Endothelial cell of umbilical vein (primary cell): ENCODE data around the gene C22orf42. TPM values are rescaled to one million over a fixed set of nuclear protein-coding genes. Genes with fewer than 3 reads are reported as not detected.

Experiments used
- BruUV-seq: library from RNA; stranded (reverse); fragments of 400-500 nt; replicated peaks from 2 replicates; lab custom pipeline; 2021; lab: Mats Ljungman, UMichigan
- CTCF ChIA-PET: fragments of 300-600, 350-600 bp; sonication (Branson Sonifier 250); formaldehyde crosslinking; loops from one replicate; lab custom pipeline; 2021; ENCODE audit warnings: antibody characterized with exemption, inconsistent platforms; lab: Charles Lee
- POLR2A ChIA-PET: fragments of 300-600, 350-600 bp; sonication (Branson Sonifier 250); formaldehyde crosslinking; loops from one replicate; lab custom pipeline; 2021; ENCODE audit warnings: antibody characterized with exemption, inconsistent platforms; lab: Charles Lee
- DNase-seq: peaks from one replicate; pipeline ENCODE4 v3.0.0-alpha.2; 2011; ENCODE audit warnings: low read depth, low spot score
- FAIRE-seq: peaks from 2 replicates; lab custom pipeline; 2011; peaks lifted over from hg19 to GRCh38; lab: Jason Lieb, UNC
- H2AFZ ChIP-seq: 2 replicates; pipeline ENCODE4 v1.6.0; 2012; ENCODE audit warnings: low read depth, low read length, control low read depth, inconsistent platforms
- H3K27ac ChIP-seq: 2 replicates; pipeline ENCODE4 v1.5.1; 2011; ENCODE audit warnings: low read depth, mild to moderate bottlenecking, control low read depth, low read length, moderate library complexity; ENCODE audit not compliant: insufficient read depth
- H3K27me3 ChIP-seq, 2 experiments: 2 replicates each; pipeline versions ENCODE4 v1.6.0 to v1.6.1; 2011; ENCODE audit warnings: low read length in 2 of 2, mixed read lengths in 1 of 2; ENCODE audit not compliant: control insufficient read depth in 2 of 2, insufficient read depth in 2 of 2
- H3K36me3 ChIP-seq, 2 experiments: 2 replicates in 1 of 2; 3 replicates in 1 of 2; pipeline ENCODE4 v1.5.1; 2011; ENCODE audit warnings: low read length in 2 of 2, mild to moderate bottlenecking in 1 of 2, moderate library complexity in 1 of 2; ENCODE audit not compliant: control insufficient read depth in 2 of 2, insufficient read depth in 2 of 2; ENCODE audit errors: extremely low read depth in 1 of 2
- H3K4me1 ChIP-seq: 3 replicates; pipeline ENCODE4 v1.5.1; 2011; ENCODE audit warnings: mild to moderate bottlenecking, low read length; ENCODE audit not compliant: control insufficient read depth, insufficient read depth; ENCODE audit errors: extremely low read depth
- H3K4me2 ChIP-seq: 2 replicates; pipeline ENCODE4 v1.6.1; 2011; ENCODE audit warnings: low read length, control low read depth, mixed read lengths; ENCODE audit not compliant: insufficient read depth
- H3K4me3 ChIP-seq, 3 experiments: fragments of 200-600 bp in 1 of 3; sonication (generic), shearing (Covaris generic) in 1 of 3; replicated peaks in 1 of 3; 2 replicates each; pipeline ENCODE4 v1.5.1; 2011 to 2016; ENCODE audit warnings: control low read depth in 3 of 3, low read length in 3 of 3, mild to moderate bottlenecking in 2 of 3, inconsistent platforms in 1 of 3, low read depth in 1 of 3, moderate library complexity in 1 of 3; ENCODE audit not compliant: insufficient read depth in 1 of 3
- H3K79me2 ChIP-seq: 2 replicates; pipeline ENCODE4 v1.6.0; 2012; ENCODE audit warnings: low read length, inconsistent platforms; ENCODE audit not compliant: control insufficient read depth, insufficient read depth
- H3K9ac ChIP-seq: replicated peaks from 2 replicates; pipeline ENCODE3; 2011; ENCODE audit warnings: low read length, control low read depth; ENCODE audit not compliant: insufficient read depth; ENCODE audit errors: extremely low read depth
- H3K9me1 ChIP-seq: replicated peaks from 3 replicates; pipeline ENCODE4 v1.6.0; 2011; ENCODE audit warnings: mild to moderate bottlenecking, low read length; ENCODE audit not compliant: control insufficient read depth, insufficient read depth; ENCODE audit errors: extremely low read depth
- H3K9me3 ChIP-seq: replicated peaks from 2 replicates; pipeline ENCODE4 v1.5.1; 2012; ENCODE audit warnings: low read length, inconsistent platforms; ENCODE audit not compliant: control insufficient read depth, insufficient read depth
- H4K20me1 ChIP-seq: replicated peaks from 2 replicates; pipeline ENCODE3; 2011; ENCODE audit warnings: mild to moderate bottlenecking, low read length; ENCODE audit not compliant: control insufficient read depth, insufficient read depth; ENCODE audit errors: extremely low read depth
- CTCF ChIP-seq, 2 donors: IDR thresholded peaks; 1 replicate in 1 of 2; 2 replicates in 1 of 2; pipeline ENCODE4 v1.5.1; 2011; ENCODE audit warnings: low read length in 2 of 2, mild to moderate bottlenecking in 2 of 2, moderate library complexity in 2 of 2, control low read depth in 1 of 2, inconsistent platforms in 1 of 2, low read depth in 1 of 2; ENCODE audit not compliant: insufficient read depth in 1 of 2; ENCODE audit errors: extremely low read depth in 1 of 2
- EZH2 ChIP-seq: IDR thresholded peaks from 2 replicates; pipeline ENCODE4 v1.6.1; 2012; ENCODE audit warnings: borderline replicate concordance, low read depth, mild to moderate bottlenecking, moderate library complexity, low read length, inconsistent platforms; ENCODE audit not compliant: severe bottlenecking
- FOS ChIP-seq: IDR thresholded peaks from 2 replicates; pipeline ENCODE4 v1.6.1; 2011; ENCODE audit warnings: mild to moderate bottlenecking, low read length, moderate library complexity, borderline replicate concordance; ENCODE audit not compliant: insufficient read depth
- GATA2 ChIP-seq: IDR thresholded peaks from 2 replicates; pipeline ENCODE4 v1.7.0; 2011; ENCODE audit warnings: low read depth, mild to moderate bottlenecking, moderate library complexity, mixed read lengths, low read length; ENCODE audit not compliant: insufficient read length, insufficient read depth
- JUN ChIP-seq: IDR thresholded peaks from 2 replicates; pipeline ENCODE4 v1.6.1; 2011; ENCODE audit warnings: borderline replicate concordance, low read depth; ENCODE audit not compliant: insufficient read length, insufficient read depth
- MAX ChIP-seq: IDR thresholded peaks from 2 replicates; pipeline ENCODE4 v1.6.1; 2011; ENCODE audit not compliant: insufficient read depth, insufficient read length
- MYC ChIP-seq: IDR thresholded peaks from one replicate; pipeline ENCODE4 v1.6.1; 2011; ENCODE audit warnings: mild to moderate bottlenecking, low read depth, low read length
- POLR2A ChIP-seq: IDR thresholded peaks from 2 replicates; pipeline ENCODE4 v1.6.1; 2012; ENCODE audit warnings: low read depth, mild to moderate bottlenecking, control low read depth, low read length
- POLR2AphosphoS5 ChIP-seq: IDR thresholded peaks from 2 replicates; pipeline ENCODE4 v1.6.1; 2012; ENCODE audit warnings: low read depth, mild to moderate bottlenecking, control low read depth, low read length, moderate library complexity; ENCODE audit not compliant: insufficient read depth
- dilution Hi-C: fragments of 300-500 bp; cut with MboI; formaldehyde crosslinking; loops from one replicate; pipeline ENCODE4 v1.15.0; 2019; ENCODE audit warnings: low sequenced_read_pairs; ENCODE audit not compliant: extremely low pct_ligation_motif_present
- intact Hi-C: fragments of 100-400 bp; cut with micrococcal nuclease; formaldehyde crosslinking; loops from one replicate; pipeline ENCODE4 v1.10.0; 2022
- polyA plus RNA-seq, 4 experiments: library from polyadenylated mRNA; depleted of rRNA in 3 of 4; stranded (reverse) in 3 of 4; unstranded in 1 of 4; fragments of >200 nt; gene quantifications; 2 replicates each; pipeline versions ENCODE4 v1.2.1 to v1.2.3, GENCODE V29; 2011 to 2012; ENCODE audit warnings: missing spikeins in 1 of 4
- total RNA-seq: library from RNA; stranded (reverse); gene quantifications from 2 replicates; pipeline ENCODE4 v1.2.3, GENCODE V29; 2021

Gene C22orf42
- total and polyA plus RNA-seq, 2 donors (not counting 3 experiments of a cell fraction or from before 2014, with no cell fraction given), result not detected

- no peaks in the 10 kb centered on the region for H3K9me3 ChIP-seq
- TF ChIP-seq POLR2AphosphoS5 (no peak), FOS (no peak), POLR2A (no peak), CTCF (IDR thresholded peaks at IDR 0.05; ENCODE audit: extremely low read depth in 1 of 2, insufficient read depth in 1 of 2, low read depth in 1 of 2, low read length in 2 of 2) (no peak), EZH2 (no peak), GATA2 (no peak), MAX (no peak), MYC (no peak), JUN (no peak)
Measured at GRCh38 chr22:32120603-32121002, 38.5 kb downstream of the C22orf42 start.

More at GRCh38 chr22:32120603-32121002, 38.5 kb downstream of the C22orf42 start:
- H3K27me3 ChIP-seq, result peaks cover 0 to 4% of the 10 kb centered on the region in 2 experiments
- H2AFZ ChIP-seq, result no peak overlapping the region
- ChIA-PET CTCF (no interaction called here), POLR2A (no interaction called here)
- intact Hi-C loops (no loop called here), dilution Hi-C loops (no loop called here)
- no peak overlapping the region for H3K4me2 ChIP-seq
- no peak for FAIRE-seq
- H4K20me1 ChIP-seq, result no peaks in the 10 kb centered on the region
- H3K9me1 ChIP-seq, result no peaks in the 10 kb centered on the region
- H3K27ac ChIP-seq, result no peak overlapping the region
- BruUV-seq, result no TSS peak
- DNase-seq, result no peak
- H3K79me2 ChIP-seq, result no peaks in the 10 kb centered on the region
- no peak overlapping the region for H3K9ac ChIP-seq
- H3K36me3 ChIP-seq, result no peaks in the 10 kb centered on the region
- H3K4me3 ChIP-seq, result no peak overlapping the region
- H3K4me1 ChIP-seq, result no peaks in the 10 kb centered on the region
